ENCODE results near the gene HSPA9.
A peak's percentile ranks its signal among the peaks of the same experiment; 100 is the strongest.

The HSPA9 gene

GRCh38 chr5:138595180-138595795 lies 20.1 kb upstream of the HSPA9 start:
- no peak for DNase-seq

- DNase-seq: no peak
Measured at GRCh38 chr5:138594305-138595058, 19.3 kb upstream of the HSPA9 start.

GRCh38 chr5:138588013-138588788 lies 13.0 kb upstream of the HSPA9 start:
- DNase-seq: no peak

GRCh38 chr5:138585157-138585556 lies 10.0 kb upstream of the HSPA9 start:
- DNase-seq: no peak

DNA sequence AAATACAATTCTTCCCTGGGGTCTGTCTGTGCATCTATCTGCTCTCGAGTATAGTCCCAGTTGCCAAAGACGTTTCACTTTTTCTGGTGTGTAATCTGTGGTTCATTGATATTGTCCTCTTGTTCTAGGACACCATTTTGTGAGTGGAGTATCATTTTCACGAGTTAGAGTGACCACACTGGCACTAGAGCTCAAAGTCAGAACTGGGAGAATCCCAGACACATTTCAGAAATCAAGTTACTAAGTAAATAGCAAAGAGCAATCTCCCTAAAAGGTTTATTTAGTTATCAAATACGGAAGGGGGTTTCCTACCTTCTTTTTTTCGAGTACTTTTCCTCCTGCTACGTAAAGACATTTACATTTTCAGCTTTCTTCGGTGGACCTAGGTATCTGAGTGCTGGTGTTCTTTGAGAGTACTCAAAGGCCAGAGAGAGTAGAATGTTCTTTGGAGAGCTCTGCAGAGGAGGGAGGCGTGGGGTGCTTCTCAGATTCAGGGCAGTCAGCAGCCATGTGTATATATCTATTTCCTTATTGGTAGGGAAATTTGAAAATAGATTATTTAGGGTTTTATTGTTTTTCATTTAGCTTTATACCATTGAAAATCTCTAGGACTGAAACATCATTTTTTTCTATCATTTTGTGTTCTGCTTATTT lies 8.9 kb upstream of the HSPA9 start:
- DNase-seq: no peak

- DNase-seq: no peak
Measured at GRCh38 chr5:138582959-138583358, 7.8 kb upstream of the HSPA9 start.

- no peak for DNase-seq
Measured at GRCh38 chr5:138580777-138581176, 5.6 kb upstream of the HSPA9 start.

DNA sequence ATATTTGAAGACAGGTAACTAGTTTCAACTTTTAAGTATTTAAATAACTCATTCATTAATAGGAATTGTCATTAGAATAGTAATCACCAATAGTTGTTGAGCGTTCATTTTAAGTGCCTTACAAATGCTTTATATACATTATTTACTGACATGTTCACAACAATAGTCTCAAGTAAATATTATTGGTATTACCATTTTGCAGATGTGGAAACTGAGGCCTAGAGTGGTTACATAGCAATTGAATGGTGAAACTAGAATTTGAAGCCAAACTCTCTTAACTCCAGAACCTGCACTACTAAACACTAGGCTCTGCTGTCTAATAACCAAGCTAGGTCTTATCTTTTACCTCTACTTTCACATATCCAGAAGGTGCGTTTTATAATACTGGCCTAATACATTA lies 4.8 kb upstream of the HSPA9 start:
- no peak for DNase-seq

DNA sequence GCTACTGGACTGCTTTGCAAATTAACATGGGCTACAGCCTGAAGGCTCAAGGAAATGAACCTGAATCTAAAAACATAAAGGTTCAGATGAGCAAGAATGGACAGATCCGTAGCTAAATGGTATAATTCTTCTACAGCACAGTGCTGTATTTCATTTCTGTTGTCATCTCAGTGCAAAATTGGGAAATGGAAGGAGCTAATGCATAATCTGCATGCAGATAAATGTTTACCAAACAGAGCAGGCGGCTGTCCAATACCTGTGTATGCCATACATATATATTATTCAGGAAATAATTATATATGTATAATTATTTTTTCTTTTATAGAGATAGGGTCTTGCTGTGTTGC lies 4.3 kb upstream of the HSPA9 start:
- no peak for DNase-seq

DNA sequence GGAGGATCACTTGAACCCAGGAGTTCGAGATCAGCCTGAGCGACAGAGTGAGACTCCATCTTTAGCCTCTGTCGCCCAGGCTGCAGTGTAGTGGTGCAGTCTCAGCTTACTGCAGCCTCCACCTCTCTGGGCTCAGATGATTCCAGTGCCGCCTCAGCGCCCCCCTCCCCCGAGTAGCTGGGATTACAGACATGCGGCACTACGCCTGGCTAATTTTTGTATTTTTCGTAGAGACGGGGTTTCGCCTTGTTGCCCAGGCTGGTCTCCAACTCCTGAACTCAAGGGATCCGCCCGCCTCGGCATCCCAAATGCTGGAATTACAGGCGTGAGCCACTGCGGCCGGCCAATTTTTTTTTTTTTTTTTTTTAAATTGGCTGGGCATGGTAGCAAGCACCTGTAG lies 2.3 kb upstream of the HSPA9 start:
- no peak for DNase-seq

GRCh38 chr5:138574744-138575193 lies 432 bp downstream of the HSPA9 start:
- no peak for DNase-seq

DNA sequence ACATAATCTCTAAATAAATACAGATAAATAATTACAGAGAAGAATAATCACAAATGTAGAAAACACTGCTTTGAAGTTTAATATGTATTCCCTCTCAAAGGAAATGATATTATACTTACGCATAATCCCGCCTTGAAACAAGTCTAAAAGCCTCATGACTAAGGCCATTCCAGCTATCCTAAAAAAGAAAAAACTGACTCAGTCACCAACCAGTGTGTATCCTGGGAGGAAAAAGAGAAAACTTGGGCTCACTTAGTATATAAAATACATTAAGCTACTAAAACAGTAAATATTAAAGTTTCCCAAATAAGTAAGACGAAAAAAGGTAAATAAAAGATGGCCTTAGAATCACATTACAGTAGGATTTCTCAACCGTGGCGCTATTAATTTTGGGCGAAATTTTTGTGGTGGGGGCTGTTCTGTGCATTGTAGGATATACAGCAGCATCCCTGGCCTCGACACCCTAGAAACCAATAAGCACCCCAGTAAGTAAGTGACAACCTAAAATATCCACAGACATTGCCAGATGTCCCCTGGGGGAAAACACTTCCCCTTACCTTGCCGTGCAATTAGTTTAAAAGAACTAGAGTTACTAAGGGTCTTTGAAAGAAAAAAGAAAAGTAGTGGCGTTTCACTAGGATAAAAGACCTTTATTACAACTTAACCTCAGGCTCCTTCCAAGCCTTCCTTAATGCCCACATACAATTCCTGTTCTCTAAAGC lies 1.1 kb downstream of the HSPA9 start:
- DNase-seq: no peak

DNA sequence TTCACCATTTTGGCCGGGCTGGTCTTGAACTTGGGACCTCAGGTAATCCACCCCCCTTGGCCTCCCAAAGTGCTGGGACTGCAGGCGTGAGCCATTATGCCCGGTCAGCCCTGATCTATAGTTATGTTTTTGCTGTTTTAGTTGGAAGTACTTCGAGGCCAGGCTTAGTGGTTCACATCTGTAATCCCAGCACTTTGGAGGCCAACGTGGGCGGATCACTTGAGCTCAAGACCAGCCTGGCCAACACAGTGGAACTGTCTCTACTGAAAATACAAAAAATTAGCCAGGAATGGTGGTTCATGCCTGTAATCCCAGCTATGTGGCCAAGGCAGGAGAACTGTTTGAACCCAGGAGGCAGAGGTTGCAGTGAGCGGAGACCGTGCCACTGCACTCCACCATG lies 2.0 kb downstream of the HSPA9 start:
- DNase-seq: no peak

DNA sequence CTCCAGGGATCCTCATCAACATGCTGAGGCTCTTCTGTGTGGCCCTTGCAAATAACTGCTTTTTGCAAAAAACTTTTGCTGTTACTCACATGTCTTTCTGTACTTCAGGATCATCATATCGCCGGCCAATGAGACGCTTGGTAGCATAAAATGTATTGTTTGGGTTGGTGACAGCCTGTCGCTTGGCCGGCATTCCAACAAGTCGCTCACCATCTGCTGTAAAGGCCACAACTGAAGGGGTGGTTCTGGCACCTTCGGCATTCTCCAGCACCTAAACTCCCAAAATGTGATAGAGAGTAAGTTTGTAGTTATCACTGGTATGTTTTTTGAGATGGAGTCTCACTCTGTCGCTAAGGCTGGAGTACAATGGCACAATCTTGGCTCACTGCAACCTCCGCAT lies 4.3 kb downstream of the HSPA9 start:
- no peak for DNase-seq

DNA sequence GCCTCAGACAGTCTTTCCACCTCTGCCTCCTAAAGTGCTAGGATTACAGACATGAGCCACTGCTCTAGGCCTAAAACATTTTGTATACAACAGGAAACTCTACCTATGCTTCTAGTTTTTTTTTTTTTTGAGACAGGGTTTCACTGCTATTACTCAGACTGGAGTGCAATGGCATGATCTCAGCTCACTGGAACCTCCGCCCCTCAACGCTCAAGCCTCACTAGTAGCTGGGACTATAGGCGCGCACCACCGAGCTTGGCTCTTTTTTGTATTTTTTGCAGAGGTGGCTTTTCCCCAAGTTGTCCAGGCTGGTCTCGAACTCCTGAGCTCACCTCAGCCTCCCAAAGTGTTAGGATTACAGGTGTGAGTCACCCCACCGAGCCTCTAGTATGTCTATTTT lies 5.4 kb downstream of the HSPA9 start:
- no peak for DNase-seq

- DNase-seq: no peak
Measured at GRCh38 chr5:138568061-138568824, 7.0 kb downstream of the HSPA9 start.

- no peak for DNase-seq
Measured at GRCh38 chr5:138566792-138567191, 8.4 kb downstream of the HSPA9 start.

GRCh38 chr5:138565100-138565821 lies 9.9 kb downstream of the HSPA9 start:
- DNase-seq: peak; percentile 14

DNA sequence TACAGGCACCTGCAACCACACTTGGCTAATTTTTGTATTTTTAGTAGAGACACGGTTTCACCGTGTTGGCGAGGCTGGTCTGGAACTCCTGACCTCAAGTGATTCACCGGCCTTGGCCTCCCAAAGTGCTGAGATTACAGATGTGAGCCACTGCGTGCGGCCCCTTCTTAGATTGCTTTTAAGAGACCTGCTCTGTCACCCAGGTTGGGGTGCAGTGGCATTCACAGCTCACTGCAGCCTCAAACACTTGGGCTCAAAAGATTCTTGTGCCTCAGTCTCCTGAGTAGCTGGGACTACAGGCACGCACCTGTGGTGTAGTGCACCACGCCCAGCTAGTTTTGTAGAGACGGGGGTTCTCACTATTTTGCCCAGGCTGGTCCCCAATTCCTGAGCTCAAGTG lies 11.0 kb downstream of the HSPA9 start:
- DNase-seq: no peak

DNA sequence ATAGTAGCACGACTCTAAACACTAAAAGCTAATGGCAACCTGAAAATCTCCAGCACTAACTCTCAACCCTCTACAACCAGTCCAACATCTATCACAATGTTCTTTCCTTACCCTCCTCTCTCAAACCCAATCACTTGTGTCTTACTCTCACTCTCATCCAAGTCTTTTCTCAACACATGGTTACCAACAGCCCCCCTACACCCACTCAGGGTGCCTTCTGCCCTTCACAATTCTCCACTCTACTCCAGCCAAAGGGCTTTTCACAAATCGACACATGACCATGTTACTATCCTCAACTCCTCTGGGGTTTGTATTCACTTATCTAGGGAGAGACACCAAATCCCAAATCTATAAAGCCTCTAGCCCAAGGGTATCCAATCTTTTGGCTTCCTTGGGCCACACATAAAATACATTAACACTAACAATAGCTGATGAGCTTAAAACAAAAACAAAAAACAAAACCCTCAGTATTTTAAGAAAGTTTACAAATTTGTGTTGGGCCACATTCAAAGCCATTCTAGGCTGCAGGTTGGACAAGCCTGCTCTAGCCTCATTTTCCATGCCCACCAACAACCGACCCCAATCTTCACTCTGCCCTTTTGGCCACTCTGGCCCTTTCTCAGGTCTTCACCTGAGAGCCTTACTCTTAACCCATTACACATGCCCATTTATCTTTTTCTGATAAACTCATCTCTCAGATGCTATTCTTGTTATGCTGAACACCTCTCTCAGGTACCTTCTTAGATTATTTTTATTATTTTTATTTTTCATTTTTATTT lies 11.7 kb downstream of the HSPA9 start:
- no peak for DNase-seq
